ENCODE data around the gene NSF.
"Not testable (repeated sequence)": the region's sequence is repeated elsewhere in the genome, so short reads cannot be mapped to it uniquely, and the experiment has no call there.

DNA sequence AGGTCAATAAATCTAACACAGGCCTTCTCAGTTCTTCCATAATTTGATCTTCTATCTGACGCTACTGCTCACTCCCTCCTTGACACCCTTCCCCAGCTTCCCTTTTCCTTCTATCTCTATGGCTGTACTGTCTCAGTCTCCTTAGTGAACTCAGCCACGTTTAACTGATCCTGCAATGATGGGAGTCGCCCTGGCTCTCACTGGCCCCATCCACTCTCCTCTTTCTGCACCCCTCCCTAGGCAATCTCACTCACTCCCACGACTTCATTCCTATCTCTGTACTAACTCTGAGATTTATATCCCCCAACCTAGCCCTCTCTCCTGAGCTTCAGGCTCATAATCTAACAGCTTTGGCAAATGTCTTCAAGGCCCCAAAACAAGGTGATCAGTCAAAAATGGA, 18.7 kb upstream of the NSF start:
- TF ChIP-seq CTCF, POLR2A (IDR thresholded peaks at IDR 0.05): not testable (repeated sequence)
